Measurements from ENCODE around the gene PSMC1.
"Not testable (repeated sequence)": the region's sequence is repeated elsewhere in the genome, so short reads cannot be mapped to it uniquely, and the experiment has no call there.

The PSMC1 gene

DNA sequence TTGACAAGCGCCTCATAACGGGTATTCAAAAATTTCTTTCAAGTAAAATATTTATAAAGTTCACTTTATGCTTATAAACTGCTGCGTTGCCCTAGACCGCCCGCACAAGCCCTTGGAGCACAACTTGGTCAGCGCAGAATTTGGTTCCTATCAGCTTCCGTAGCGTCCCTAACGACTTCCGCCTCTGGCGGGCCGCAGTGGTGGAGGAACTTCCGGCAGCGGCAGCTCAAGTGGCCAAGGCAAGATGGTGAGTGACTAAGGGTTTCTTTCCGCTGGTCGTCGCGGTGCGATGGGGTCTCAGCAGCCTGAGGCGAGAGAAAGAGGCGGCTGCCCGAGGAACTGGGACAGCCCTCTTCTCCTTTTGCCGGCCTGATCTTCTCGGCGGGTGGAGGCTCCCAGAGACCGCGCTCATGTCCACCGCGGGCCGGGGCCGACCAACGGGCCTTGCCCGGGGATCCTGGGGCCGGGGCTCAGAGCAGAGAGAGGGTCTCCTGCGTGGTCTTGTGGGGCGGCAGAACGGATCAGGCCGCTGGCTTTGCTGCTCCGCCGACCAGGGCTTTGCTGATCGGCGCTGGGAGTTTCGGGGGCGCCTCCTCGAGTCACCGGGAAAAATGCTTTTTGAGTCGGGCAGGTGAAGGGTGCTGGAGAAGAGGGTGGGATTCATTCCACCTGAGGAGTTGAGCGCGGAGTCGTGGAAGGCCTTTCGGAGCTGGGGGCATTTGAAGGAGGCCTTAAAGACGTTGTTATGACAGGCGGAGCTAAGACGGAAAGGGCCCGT, at the start of gene PSMC1:
Gene PSMC1, plus strand, starts transcription at position 200 of the 778 bp plus-strand sequence. Its CDS starts 45 bp downstream, at position 245.
- ChIA-PET CTCF (interaction anchor here (0.9 to 3.8 kb wide), 4 partner anchors 22 to 502 kb away, joined by 3 to 25 read pairs (median 11); no protein-coding TSS in a partner anchor), POLR2A (interaction anchor here (1.0 to 1.5 kb wide), 2 partner anchors 10 to 25 kb away, joined by 3 to 5 read pairs; no protein-coding TSS in a partner anchor)
- DNase-seq (ENCODE audit: low read depth, low spot score), result peak; percentile 73
- TF ChIP-seq, protein P1, sequence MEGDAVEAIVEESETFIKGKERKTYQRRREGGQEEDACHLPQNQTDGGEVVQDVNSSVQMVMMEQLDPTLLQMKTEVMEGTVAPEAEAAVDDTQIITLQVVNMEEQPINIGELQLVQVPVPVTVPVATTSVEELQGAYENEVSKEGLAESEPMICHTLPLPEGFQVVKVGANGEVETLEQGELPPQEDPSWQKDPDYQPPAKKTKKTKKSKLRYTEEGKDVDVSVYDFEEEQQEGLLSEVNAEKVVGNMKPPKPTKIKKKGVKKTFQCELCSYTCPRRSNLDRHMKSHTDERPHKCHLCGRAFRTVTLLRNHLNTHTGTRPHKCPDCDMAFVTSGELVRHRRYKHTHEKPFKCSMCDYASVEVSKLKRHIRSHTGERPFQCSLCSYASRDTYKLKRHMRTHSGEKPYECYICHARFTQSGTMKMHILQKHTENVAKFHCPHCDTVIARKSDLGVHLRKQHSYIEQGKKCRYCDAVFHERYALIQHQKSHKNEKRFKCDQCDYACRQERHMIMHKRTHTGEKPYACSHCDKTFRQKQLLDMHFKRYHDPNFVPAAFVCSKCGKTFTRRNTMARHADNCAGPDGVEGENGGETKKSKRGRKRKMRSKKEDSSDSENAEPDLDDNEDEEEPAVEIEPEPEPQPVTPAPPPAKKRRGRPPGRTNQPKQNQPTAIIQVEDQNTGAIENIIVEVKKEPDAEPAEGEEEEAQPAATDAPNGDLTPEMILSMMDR (IDR thresholded peaks at IDR 0.05; ENCODE audit: insufficient read depth, low read length, missing control alignments), result no peak
- H3K4me3 ChIP-seq (ENCODE audit: low read depth, low read length), result peak within 1 kb of the TSS; percentile 80

DNA sequence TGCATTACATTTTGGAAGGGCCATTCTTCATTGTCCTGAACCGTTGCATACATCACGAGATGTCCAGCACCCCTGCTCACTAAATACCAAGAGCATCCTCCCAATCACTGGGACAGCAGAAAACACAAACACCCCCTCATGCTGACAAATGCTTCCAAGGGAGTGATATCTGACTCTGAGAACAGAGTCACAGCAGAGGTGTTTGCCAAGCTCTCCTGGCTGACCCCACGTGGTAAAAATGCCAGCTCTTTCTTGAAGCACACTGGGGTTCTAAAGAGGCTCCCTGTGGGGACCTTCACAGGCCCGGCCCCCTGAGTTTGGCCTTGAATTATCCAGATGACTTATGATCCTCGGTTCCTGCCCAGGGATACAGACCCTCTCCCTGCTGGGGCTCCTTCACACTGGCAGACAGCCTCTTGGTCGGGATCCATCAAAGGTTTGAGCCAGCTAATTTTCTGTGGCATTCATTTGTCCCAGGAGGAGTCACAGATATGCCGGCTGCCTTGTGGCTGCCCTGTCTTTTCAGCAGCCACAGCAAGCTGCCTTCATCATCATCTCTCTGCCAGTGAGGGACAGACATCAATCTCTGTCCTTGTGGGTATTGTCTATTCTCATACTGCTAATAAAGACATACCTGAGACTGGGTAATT, 43.1 kb upstream of the PSMC1 start:
- TF ChIP-seq, protein P1 (IDR thresholded peaks at IDR 0.05; ENCODE audit: insufficient read depth, low read length, missing control alignments), result no peak
- ChIA-PET POLR2A (no interaction called here), CTCF (no interaction called here)
- H3K4me3 ChIP-seq (ENCODE audit: low read depth, low read length), result no peak overlapping the region
- no peak for DNase-seq (ENCODE audit: low read depth, low spot score)

DNA sequence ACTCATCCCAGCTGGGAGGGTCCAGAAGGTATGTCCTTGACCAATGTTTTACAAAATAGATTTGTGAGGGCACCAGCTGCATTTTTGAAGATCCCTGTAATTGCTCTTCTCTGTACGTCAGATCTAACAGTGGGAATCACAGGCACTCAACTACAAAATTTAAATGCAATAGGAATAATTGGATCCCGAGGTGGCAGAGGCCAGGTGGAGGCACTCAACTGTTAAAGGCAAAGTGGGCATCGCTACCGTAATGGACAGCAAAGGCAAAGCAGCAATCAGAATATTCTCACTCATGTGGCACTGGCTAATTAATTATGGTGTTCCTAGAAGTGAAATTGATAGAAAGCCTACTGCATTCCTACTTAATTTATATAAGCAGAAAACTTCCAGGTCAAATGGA, 27.9 kb upstream of the PSMC1 start:
- ChIA-PET POLR2A (no interaction called here), CTCF (no interaction called here)
- TF ChIP-seq, protein P1 (IDR thresholded peaks at IDR 0.05; ENCODE audit: insufficient read depth, low read length, missing control alignments), result no peak
- no peak for DNase-seq (ENCODE audit: low read depth, low spot score)
- no peak overlapping the region for H3K4me3 ChIP-seq (ENCODE audit: low read depth, low read length)

DNA sequence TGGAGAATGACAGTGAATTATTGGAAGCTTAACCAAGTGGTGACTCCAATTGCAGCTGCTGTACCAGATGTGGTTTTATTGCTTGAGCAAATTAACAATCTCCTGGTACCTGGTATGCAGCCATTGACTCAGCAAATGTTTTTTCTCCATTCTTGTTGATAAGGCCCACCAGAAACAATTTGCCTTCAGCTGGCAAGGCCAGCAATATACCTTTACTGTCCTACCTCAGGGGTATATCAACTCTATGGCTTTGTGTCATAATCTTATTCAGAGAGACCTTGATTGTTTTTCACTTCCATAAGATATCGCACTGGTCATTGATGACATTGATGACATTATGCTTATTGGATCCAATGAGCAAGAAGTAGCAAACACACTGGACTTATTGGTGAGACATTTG, 26.4 kb upstream of the PSMC1 start:
- H3K4me3 ChIP-seq (ENCODE audit: low read depth, low read length); POLR2A ChIA-PET; DNase-seq (ENCODE audit: low read depth, low spot score): not testable (repeated sequence)
- CTCF ChIA-PET, result interaction anchor here (13.0 kb wide), 1 partner anchor 255 kb away, joined by 347 read pairs; no protein-coding TSS in a partner anchor

DNA sequence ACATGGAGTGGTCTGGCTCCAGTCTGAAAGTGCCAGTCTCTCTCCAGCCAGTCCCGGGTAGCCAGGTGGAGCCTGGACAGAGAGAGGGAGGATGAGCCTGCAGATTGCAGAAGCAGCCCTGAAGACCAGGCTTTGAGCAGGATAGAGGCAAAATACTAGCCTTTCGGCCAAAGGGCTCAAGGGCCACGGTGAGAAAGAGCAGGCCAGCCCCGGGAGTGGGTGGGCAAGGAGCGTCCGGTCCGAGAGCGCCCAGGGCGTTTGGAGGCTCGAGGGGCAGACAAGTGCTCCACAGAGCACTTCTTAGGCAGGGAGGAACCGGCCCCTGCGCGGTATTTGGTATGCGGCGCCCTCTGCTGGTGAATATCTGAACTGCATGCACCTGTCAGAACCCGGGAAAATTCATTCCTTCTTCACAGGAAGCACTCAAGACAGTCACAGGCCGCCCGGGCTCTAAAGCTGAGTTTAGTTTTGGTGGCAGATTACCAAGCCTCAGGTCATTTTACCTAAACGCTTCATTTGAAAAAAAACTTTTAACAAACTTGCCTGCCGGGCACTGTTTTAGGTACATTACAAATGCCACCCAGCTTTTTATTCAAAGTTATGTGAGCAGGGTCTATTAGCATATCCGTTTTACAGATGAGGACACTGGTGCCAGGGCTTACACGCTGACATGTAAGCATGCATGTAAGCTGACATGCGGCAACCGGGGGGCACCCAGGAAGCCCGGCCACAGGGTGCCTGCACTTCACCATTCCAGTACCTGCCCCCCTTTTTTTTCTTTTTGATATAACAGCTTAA, 21.0 kb upstream of the PSMC1 start:
- ChIA-PET CTCF (interaction anchor here (0.6 to 13.0 kb wide), 32 partner anchors 8 to 1210 kb away, joined by 3 to 347 read pairs (median 4); partner anchors contain the start of genes KCNK13 and PSMC1), POLR2A (no interaction called here)
- H3K4me3 ChIP-seq (ENCODE audit: low read depth, low read length), result no peak overlapping the region
- DNase-seq (ENCODE audit: low read depth, low spot score), result no peak
- TF ChIP-seq, protein P1 (IDR thresholded peaks at IDR 0.05; ENCODE audit: insufficient read depth, low read length, missing control alignments), result peak; percentile 78

DNA sequence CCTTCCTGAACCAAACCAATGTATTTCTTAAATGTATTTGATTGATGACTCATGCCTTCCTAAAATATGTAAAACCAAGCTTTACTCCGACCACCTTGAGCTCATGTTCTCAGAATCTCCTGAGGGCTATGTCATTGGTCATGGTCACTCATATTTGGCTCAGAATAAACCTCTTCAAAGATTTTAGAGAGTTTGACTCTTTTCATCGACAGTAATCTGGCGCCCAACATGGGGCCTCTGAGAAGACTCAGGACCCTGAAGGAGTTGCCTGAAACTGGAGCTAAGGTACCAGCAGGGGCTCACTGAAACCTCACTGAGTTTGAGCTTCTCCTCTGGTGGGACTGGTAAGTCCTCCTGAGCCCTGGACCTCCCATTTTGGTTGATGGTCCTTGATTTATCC, 17.2 kb upstream of the PSMC1 start:
- TF ChIP-seq, protein P1 (IDR thresholded peaks at IDR 0.05; ENCODE audit: insufficient read depth, low read length, missing control alignments), result no peak
- no peak overlapping the region for H3K4me3 ChIP-seq (ENCODE audit: low read depth, low read length)
- DNase-seq (ENCODE audit: low read depth, low spot score), result no peak
- CTCF ChIA-PET, result interaction anchor here (1.2 to 13.0 kb wide), 2 partner anchors 22 to 265 kb away, joined by 3 to 347 read pairs; no protein-coding TSS in a partner anchor
- POLR2A ChIA-PET, result no interaction called here

Measured in AG04449 (cell line).